Fibroblast of lung (primary cell): ENCODE results near the gene SCMH1.

Experiments
- EZH2 ChIP-seq: IDR thresholded peaks from 2 replicates; pipeline ENCODE4 v1.5.1; 2012; ENCODE audit warnings: low read length, control low read depth, mild to moderate bottlenecking; ENCODE audit errors: missing control alignments
- TF ChIP-seq, protein P1 (sequence below), 2 donors: IDR thresholded peaks in 1 of 2; conservative IDR thresholded peaks in 1 of 2; 1 replicate in 1 of 2; 2 replicates in 1 of 2; pipeline ENCODE4 v1.5.1; 2011 to 2012; ENCODE audit warnings: low read length in 2 of 2, control low read depth in 1 of 2, inconsistent platforms in 1 of 2, low read depth in 1 of 2, mild to moderate bottlenecking in 1 of 2

DNA sequence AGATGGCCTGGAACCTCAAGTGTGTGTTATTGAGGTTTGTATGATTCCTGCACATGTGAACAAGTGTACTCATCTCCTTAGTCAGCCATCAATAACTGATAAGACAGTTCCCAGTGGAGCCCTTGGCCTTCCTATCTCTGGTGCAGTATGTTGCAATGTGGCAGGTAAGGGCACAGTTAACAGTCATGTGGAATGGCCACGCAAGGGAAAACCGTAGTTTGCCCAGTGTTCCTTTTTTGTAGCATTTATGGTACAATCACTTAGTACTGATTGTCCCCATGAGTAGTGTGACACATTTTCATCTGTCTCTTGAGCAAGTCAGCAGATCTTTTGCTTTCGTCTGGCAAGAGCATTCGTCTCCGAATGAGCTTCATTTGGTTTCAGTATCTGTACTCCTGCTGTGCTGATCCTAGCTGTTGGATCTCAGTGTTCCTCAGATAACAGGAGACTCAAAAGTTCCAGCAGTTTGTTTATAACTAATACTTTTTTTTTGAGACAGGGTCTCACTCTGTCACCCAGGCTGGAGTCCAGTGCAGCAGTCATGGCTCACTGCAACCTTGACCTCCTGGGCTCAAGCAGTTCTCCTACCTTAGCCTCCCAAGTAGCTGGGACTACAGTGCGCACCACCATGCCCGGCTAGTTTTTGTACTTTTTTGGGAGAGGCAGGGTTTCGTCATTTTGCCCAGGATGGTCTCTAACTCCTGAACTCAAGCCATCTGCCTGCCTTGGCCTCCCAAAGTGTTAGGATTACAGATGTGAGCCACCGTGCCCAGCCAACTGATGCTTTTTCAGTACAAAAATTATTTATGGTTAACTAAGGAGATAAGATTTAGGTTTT lies 254.4 kb downstream of the SCMH1 start:
- TF ChIP-seq, protein P1, sequence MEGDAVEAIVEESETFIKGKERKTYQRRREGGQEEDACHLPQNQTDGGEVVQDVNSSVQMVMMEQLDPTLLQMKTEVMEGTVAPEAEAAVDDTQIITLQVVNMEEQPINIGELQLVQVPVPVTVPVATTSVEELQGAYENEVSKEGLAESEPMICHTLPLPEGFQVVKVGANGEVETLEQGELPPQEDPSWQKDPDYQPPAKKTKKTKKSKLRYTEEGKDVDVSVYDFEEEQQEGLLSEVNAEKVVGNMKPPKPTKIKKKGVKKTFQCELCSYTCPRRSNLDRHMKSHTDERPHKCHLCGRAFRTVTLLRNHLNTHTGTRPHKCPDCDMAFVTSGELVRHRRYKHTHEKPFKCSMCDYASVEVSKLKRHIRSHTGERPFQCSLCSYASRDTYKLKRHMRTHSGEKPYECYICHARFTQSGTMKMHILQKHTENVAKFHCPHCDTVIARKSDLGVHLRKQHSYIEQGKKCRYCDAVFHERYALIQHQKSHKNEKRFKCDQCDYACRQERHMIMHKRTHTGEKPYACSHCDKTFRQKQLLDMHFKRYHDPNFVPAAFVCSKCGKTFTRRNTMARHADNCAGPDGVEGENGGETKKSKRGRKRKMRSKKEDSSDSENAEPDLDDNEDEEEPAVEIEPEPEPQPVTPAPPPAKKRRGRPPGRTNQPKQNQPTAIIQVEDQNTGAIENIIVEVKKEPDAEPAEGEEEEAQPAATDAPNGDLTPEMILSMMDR (conservative IDR thresholded peaks at IDR 0.05 in 1 of 2, IDR thresholded peaks at IDR 0.05 in 1 of 2; ENCODE audit: low read depth in 1 of 2, low read length in 2 of 2): no peak
- TF ChIP-seq EZH2: no peak
